ENCODE measurements around the gene ZNF350. TPM values are rescaled to one million over a fixed set of nuclear protein-coding genes. Genes with fewer than 3 reads are reported as not detected.

The ZNF350 gene
- total and polyA plus RNA-seq, 2 donors (not counting 1 experiment from before 2014, with no cell fraction given) = 7.7 to 16.5 TPM

DNA sequence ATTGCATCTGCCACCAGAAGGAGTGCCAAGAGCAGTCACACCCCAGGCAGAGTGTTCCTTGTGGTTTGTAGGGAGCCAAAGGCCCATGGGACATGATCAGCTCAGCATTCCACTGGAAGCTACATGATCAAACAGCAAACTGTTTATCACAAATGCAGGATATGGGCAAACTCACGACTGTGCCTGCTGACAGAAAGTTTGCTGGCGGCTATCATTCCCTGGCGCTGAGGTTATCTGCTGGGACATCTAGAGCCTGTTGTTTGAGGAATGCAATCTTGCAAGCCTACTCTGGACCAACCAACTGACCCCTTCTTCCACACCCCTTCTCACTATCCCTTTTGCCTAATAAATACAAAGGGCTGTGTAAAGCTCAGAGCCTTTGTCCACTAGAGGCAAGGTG lies 67.0 kb downstream of the ZNF350 start:
- peaks cover 1% of the 10 kb centered on the region for H3K9me3 ChIP-seq (ENCODE audit: control insufficient read depth, insufficient read depth, low read depth, low read length)
- H3K9ac ChIP-seq (ENCODE audit: insufficient read depth, low read length) = no peak overlapping the region
- TF ChIP-seq, protein P1, sequence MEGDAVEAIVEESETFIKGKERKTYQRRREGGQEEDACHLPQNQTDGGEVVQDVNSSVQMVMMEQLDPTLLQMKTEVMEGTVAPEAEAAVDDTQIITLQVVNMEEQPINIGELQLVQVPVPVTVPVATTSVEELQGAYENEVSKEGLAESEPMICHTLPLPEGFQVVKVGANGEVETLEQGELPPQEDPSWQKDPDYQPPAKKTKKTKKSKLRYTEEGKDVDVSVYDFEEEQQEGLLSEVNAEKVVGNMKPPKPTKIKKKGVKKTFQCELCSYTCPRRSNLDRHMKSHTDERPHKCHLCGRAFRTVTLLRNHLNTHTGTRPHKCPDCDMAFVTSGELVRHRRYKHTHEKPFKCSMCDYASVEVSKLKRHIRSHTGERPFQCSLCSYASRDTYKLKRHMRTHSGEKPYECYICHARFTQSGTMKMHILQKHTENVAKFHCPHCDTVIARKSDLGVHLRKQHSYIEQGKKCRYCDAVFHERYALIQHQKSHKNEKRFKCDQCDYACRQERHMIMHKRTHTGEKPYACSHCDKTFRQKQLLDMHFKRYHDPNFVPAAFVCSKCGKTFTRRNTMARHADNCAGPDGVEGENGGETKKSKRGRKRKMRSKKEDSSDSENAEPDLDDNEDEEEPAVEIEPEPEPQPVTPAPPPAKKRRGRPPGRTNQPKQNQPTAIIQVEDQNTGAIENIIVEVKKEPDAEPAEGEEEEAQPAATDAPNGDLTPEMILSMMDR (conservative IDR thresholded peaks at IDR 0.05 in 1 of 2, IDR thresholded peaks at IDR 0.05 in 1 of 2; ENCODE audit: low read depth in 1 of 2, low read length in 2 of 2) = no peak
- no peak for TF ChIP-seq EZH2 (IDR thresholded peaks at IDR 0.05; ENCODE audit: low read length, missing control alignments)
- no peak overlapping the region for H3K4me3 ChIP-seq (replicated peaks in 1 of 4; ENCODE audit: control extremely low read depth in 1 of 4, insufficient read depth in 1 of 4, low read depth in 3 of 4, low read length in 4 of 4)
- DNase-seq (ENCODE audit: low read depth in 2 of 2) = no peak
- no peaks in the 10 kb centered on the region for H3K27me3 ChIP-seq (ENCODE audit: control insufficient read depth, insufficient read depth, low read length)
- no peaks in the 10 kb centered on the region for H3K79me2 ChIP-seq (ENCODE audit: control insufficient read depth, insufficient read depth, low read length)
- H3K27ac ChIP-seq (ENCODE audit: insufficient read depth, low read length) = no peak overlapping the region
- no peaks in the 10 kb centered on the region for H4K20me1 ChIP-seq (ENCODE audit: control insufficient read depth, extremely low read depth, insufficient read depth, low read length)
- H3K36me3 ChIP-seq (ENCODE audit: control insufficient read depth, insufficient read depth, low read length) = no peaks in the 10 kb centered on the region
- H2AFZ ChIP-seq (ENCODE audit: low read length) = no peak overlapping the region
- H3K4me1 ChIP-seq (ENCODE audit: control insufficient read depth, extremely low read depth, insufficient read depth, low read length) = no peaks in the 10 kb centered on the region
- no peak overlapping the region for H3K4me2 ChIP-seq (ENCODE audit: extremely low read depth, insufficient read depth, low read length)

DNA sequence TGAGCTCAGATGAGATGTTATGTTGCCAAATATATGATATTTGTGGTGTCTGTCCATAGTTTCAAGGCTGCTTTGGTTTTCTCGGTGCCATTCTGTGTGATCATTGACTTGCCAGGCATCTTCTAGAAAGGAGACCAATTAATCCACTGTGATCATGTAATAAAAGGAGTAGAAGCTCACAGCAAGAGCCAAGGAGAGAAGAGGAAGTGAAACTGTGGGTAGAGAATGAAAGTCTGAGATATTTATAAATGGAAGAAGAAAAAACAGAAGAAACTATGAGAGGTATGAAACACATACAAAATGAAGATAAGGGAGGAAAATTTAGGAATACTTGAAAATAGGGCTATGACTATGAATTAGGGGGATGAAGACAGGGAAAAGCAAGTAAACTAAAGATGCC lies 70.5 kb downstream of the ZNF350 start:
- Histone ChIP-seq H3K79me2 (ENCODE audit: control insufficient read depth, insufficient read depth, low read length) (no peaks in the 10 kb centered on the region), H2AFZ (ENCODE audit: low read length) (no peak overlapping the region), H3K4me3 (replicated peaks in 1 of 4; ENCODE audit: control extremely low read depth in 1 of 4, insufficient read depth in 1 of 4, low read depth in 3 of 4, low read length in 4 of 4) (no peak overlapping the region), H3K36me3 (ENCODE audit: control insufficient read depth, insufficient read depth, low read length) (no peaks in the 10 kb centered on the region), H3K27ac (ENCODE audit: insufficient read depth, low read length) (no peak overlapping the region), H3K9me3 (ENCODE audit: control insufficient read depth, insufficient read depth, low read depth, low read length) (no peaks in the 10 kb centered on the region), H3K4me2 (ENCODE audit: extremely low read depth, insufficient read depth, low read length) (no peak overlapping the region), H3K27me3 (ENCODE audit: control insufficient read depth, insufficient read depth, low read length) (no peaks in the 10 kb centered on the region), H3K9ac (ENCODE audit: insufficient read depth, low read length) (no peak overlapping the region), H3K4me1 (ENCODE audit: control insufficient read depth, extremely low read depth, insufficient read depth, low read length) (no peaks in the 10 kb centered on the region), H4K20me1 (ENCODE audit: control insufficient read depth, extremely low read depth, insufficient read depth, low read length) (no peaks in the 10 kb centered on the region)
- no peak for DNase-seq (ENCODE audit: low read depth in 2 of 2)
- no peak for TF ChIP-seq EZH2 (IDR thresholded peaks at IDR 0.05; ENCODE audit: low read length, missing control alignments)
- TF ChIP-seq, protein P1 (conservative IDR thresholded peaks at IDR 0.05 in 1 of 2, IDR thresholded peaks at IDR 0.05 in 1 of 2; ENCODE audit: low read depth in 1 of 2, low read length in 2 of 2) = no peak

DNA sequence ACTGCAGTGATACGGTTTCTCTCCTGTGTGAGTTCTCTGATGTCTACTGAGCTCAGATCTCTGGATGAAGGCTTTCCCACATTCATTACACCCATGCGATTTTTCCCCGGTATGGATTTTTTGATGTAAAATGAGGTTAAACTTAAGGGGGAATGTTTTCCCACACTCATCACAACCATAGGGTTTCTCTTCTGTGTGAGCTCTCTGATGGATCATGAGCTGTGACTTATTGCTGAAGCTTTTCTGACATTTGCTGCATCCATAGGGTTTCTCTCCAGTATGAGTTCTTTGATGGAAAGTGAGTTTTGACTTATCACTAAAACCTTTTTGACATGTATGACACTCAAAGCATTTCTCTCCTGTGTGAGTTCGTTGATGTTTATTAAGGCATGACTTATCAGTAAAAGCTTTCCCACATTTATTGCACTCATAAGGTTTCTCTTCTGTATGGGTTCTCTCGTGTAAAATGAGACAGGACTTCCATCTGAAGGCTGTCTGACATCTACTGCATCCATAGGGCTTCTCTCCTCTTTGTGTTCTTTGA lies 71.2 kb downstream of the ZNF350 start:
- DNase-seq (ENCODE audit: low read depth in 2 of 2) = no peak
- no peak overlapping the region for H3K27ac ChIP-seq (ENCODE audit: insufficient read depth, low read length)
- no peak overlapping the region for H2AFZ ChIP-seq (ENCODE audit: low read length)
- no peaks in the 10 kb centered on the region for H3K36me3 ChIP-seq (ENCODE audit: control insufficient read depth, insufficient read depth, low read length)
- H3K4me1 ChIP-seq (ENCODE audit: control insufficient read depth, extremely low read depth, insufficient read depth, low read length) = no peaks in the 10 kb centered on the region
- no peaks in the 10 kb centered on the region for H4K20me1 ChIP-seq (ENCODE audit: control insufficient read depth, extremely low read depth, insufficient read depth, low read length)
- no peak overlapping the region for H3K4me3 ChIP-seq (replicated peaks in 1 of 4; ENCODE audit: control extremely low read depth in 1 of 4, insufficient read depth in 1 of 4, low read depth in 3 of 4, low read length in 4 of 4)
- no peaks in the 10 kb centered on the region for H3K27me3 ChIP-seq (ENCODE audit: control insufficient read depth, insufficient read depth, low read length)
- TF ChIP-seq, protein P1 (conservative IDR thresholded peaks at IDR 0.05 in 1 of 2, IDR thresholded peaks at IDR 0.05 in 1 of 2; ENCODE audit: low read depth in 1 of 2, low read length in 2 of 2) = no peak
- no peak for TF ChIP-seq EZH2 (IDR thresholded peaks at IDR 0.05; ENCODE audit: low read length, missing control alignments)
- no peak overlapping the region for H3K9ac ChIP-seq (ENCODE audit: insufficient read depth, low read length)
- H3K9me3 ChIP-seq (ENCODE audit: control insufficient read depth, insufficient read depth, low read depth, low read length) = no peaks in the 10 kb centered on the region
- H3K79me2 ChIP-seq (ENCODE audit: control insufficient read depth, insufficient read depth, low read length) = no peaks in the 10 kb centered on the region
- H3K4me2 ChIP-seq (ENCODE audit: extremely low read depth, insufficient read depth, low read length) = no peak overlapping the region

Other genes starting within 250 kb of the ZNF350 start
- not detected in 2 replicates for gene FPR1, start 235.0 kb downstream of the ZNF350 start, total RNA-seq
- gene FPR1, start 235.0 kb downstream of the ZNF350 start, polyA plus RNA-seq = 0.14 TPM in 1 of 2 replicates, not detected in the other
- not detected in 2 replicates for gene FPR2, start 225.7 kb downstream of the ZNF350 start, total RNA-seq
- 0.12 TPM in 1 of 2 replicates, not detected in the other for gene FPR2, start 225.7 kb downstream of the ZNF350 start, polyA plus RNA-seq
- gene FPR3, start 191.7 kb downstream of the ZNF350 start, total RNA-seq = under 0.01 TPM in 1 of 2 replicates, not detected in the other
- not detected in 2 replicates for gene FPR3, start 191.7 kb downstream of the ZNF350 start, polyA plus RNA-seq
- 8.9 and 9.0 TPM in 2 replicates for gene ZNF577, start 98.9 kb downstream of the ZNF350 start, total RNA-seq
- 4.1 and 4.6 TPM in 2 replicates for gene ZNF577, start 98.9 kb downstream of the ZNF350 start, polyA plus RNA-seq
- gene ZNF649, start 81.8 kb downstream of the ZNF350 start, total RNA-seq = 6.2 and 6.9 TPM in 2 replicates
- gene ZNF649, start 81.8 kb downstream of the ZNF350 start, polyA plus RNA-seq = 4.6 and 5.6 TPM in 2 replicates
- 10.8 and 11.2 TPM in 2 replicates for gene ZNF613, start 59.4 kb downstream of the ZNF350 start, total RNA-seq
- 3.8 and 4.6 TPM in 2 replicates for gene ZNF613, start 59.4 kb downstream of the ZNF350 start, polyA plus RNA-seq
- gene ZNF615, start 21.4 kb upstream of the ZNF350 start, total RNA-seq = 14.7 and 15.7 TPM in 2 replicates
- 6.2 and 7.8 TPM in 2 replicates for gene ZNF615, start 21.4 kb upstream of the ZNF350 start, polyA plus RNA-seq
- 9.2 and 10.0 TPM in 2 replicates for gene ZNF614, start 41.5 kb upstream of the ZNF350 start, total RNA-seq
- gene ZNF614, start 41.5 kb upstream of the ZNF350 start, polyA plus RNA-seq = 6.7 and 7.2 TPM in 2 replicates
- 6.4 and 10.2 TPM in 2 replicates for gene ZNF432, start 62.0 kb upstream of the ZNF350 start, total RNA-seq
- 2.5 and 5.7 TPM in 2 replicates for gene ZNF432, start 62.0 kb upstream of the ZNF350 start, polyA plus RNA-seq
- gene ZNF841, start 108.9 kb upstream of the ZNF350 start, total RNA-seq = 19.8 and 27.4 TPM in 2 replicates
- gene ZNF841, start 108.9 kb upstream of the ZNF350 start, polyA plus RNA-seq = 6.3 and 9.8 TPM in 2 replicates
- 11.3 and 12.4 TPM in 2 replicates for gene ZNF616, start 153.1 kb upstream of the ZNF350 start, total RNA-seq
- 5.5 and 6.8 TPM in 2 replicates for gene ZNF616, start 153.1 kb upstream of the ZNF350 start, polyA plus RNA-seq
- 10.0 and 13.2 TPM in 2 replicates for gene ZNF836, start 184.8 kb upstream of the ZNF350 start, total RNA-seq
- 3.1 and 5.9 TPM in 2 replicates for gene ZNF836, start 184.8 kb upstream of the ZNF350 start, polyA plus RNA-seq
- gene PPP2R1A, start 203.2 kb upstream of the ZNF350 start, total RNA-seq = 86.8 and 115 TPM in 2 replicates
- 171 and 210 TPM in 2 replicates for gene PPP2R1A, start 203.2 kb upstream of the ZNF350 start, polyA plus RNA-seq

Data from fibroblast of lung (primary cell).